Measurements from ENCODE around the gene NRG2.

The NRG2 gene

DNA sequence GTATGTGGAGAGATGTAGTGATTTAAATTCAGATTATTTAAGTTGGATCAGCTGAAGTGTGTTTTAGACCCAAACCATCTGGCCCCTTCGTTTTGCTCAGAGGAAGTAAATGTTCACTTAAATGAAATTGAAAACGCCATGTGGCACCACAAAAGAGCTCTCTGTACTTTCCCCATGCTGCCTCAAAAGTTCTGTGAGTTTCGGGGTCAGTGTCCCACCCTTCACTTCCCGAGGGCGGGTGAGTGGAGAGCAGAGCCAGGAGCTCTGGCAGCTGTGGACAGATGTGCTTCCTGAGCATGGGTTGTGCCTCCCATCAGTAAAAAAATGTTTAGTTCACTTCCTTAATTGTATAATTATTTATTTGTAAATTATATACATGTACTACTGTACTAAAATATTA lies 199.1 kb downstream of the NRG2 start:
- DNase-seq: no peak

DNA sequence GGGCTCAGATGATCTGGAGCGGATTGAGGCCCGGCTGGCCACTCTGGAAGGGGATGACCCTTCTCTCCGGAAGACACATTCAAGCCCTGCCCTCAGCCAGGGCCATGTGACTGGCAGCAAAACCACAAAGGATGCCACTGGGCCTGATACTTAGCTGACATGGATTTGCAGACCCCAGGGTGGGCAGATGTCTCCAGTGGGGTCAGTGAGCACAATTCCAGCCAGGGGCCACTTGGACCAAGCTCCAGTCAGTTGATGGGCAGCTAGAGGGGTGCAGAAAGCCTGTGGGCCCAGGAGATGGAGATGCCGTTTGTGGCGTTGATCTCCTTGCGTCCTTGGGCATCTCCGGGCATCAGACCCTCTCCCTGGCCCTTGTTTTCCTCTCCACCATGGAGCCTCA lies 200.8 kb downstream of the NRG2 start:
- no peak for DNase-seq

DNA sequence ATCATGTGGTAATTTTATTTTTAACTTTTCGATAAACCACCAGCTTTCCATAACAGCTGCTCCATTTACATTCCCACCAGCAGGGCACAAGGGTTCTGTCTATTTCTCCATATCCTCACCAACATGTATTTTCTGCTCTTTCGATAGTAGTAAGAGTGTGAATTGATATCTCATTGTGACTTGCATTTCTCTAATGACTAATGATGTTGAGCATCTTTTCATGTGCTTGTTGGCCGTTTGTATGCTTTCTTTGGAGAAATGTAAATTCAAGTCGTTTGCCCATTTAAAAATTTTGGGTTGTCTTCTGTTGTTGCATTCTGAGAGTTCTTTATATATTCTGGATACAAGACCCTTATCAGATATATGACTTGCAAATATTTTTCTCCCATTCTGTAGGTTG lies 201.6 kb downstream of the NRG2 start:
- no peak for DNase-seq

GRCh38 chr5:139839918-139840317 lies 203.2 kb downstream of the NRG2 start:
- DNase-seq: no peak

GRCh38 chr5:139839232-139839815 lies 203.8 kb downstream of the NRG2 start:
- DNase-seq: no peak

- DNase-seq: no peak
Measured at GRCh38 chr5:139838381-139839197, 204.5 kb downstream of the NRG2 start.

DNA sequence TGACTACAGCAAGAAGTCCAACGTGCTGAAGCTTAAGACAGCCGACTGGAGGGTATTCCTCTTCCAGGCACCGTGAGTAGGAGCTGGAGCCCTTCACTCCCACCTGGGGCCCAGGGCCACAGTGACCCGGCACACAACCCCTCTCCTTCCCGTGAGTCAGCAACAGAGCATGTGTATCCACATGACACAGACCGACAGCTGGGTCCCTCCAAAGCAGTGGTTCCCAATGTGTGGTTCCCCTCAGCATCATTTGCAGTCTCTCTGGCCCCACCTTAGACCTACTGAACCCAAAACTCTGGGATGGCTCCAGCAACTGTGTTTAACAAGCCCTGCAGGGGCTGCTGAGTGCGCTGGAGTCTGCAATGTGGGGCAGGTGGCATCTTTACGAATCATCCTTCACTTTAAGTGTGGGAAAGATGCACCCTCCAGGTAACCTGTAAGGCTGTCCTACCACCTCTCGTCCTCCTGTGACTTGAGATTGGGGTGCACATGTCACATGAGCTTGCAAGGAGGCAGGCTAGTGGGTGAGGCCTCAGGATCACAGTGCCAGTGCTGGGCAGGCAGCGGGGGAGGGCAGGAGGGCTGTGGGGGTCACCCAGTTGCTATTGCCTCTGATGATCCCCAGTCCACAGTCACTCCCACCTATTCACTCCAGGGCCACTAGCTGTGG lies 205.3 kb downstream of the NRG2 start:
- no peak for DNase-seq

GRCh38 chr5:139836469-139837208 lies 206.5 kb downstream of the NRG2 start:
- DNase-seq: no peak

DNA sequence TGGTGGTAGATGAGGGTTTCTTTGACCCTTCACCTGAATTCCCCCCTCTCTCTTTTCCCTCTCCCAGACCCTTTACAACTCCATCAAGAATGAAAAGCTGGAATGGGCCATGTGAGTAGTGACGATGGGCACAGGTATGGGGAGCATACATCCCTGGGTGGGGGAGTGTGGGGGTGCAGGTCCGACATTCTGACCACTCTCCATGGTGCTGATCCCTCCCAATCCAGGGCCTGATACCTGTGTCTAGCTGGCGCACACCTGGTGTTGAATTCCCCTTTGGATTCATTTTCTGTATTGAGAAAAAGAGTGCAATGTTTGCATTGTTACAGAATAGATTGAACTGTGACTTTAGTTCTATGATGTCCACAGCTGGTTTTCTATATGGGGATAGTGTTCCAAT lies 207.4 kb downstream of the NRG2 start:
- no peak for DNase-seq

DNA sequence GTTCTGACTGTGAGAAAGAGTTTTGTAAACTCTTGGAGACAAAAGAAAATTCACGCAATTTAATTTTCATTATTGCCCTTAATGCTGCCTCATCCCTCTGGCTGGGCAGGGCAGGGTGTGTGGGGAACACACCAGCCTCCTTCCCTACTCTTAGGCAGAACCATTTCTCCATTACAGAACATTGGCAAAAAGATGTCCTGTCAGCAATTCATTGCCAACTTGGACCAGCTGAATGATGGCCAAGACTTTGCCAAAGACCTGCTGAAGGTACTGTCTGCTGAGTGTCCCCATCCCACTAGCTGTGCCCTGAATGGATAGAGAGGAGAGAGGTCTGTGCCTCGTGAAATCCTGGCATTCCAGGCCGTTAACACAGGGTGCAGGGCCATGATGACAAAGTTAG lies 209.6 kb downstream of the NRG2 start:
- no peak for DNase-seq

GRCh38 chr5:139831624-139832023 lies 211.5 kb downstream of the NRG2 start:
- no peak for DNase-seq

- DNase-seq: no peak
Measured at GRCh38 chr5:139829471-139829870, 213.6 kb downstream of the NRG2 start.

- peak in 48 of 56 donors; percentile 26 to 82 (median 62) for DNase-seq
Measured at GRCh38 chr5:139828207-139828895, 214.7 kb downstream of the NRG2 start.

GRCh38 chr5:139825690-139826089 lies 217.4 kb downstream of the NRG2 start:
- DNase-seq: no peak

DNA sequence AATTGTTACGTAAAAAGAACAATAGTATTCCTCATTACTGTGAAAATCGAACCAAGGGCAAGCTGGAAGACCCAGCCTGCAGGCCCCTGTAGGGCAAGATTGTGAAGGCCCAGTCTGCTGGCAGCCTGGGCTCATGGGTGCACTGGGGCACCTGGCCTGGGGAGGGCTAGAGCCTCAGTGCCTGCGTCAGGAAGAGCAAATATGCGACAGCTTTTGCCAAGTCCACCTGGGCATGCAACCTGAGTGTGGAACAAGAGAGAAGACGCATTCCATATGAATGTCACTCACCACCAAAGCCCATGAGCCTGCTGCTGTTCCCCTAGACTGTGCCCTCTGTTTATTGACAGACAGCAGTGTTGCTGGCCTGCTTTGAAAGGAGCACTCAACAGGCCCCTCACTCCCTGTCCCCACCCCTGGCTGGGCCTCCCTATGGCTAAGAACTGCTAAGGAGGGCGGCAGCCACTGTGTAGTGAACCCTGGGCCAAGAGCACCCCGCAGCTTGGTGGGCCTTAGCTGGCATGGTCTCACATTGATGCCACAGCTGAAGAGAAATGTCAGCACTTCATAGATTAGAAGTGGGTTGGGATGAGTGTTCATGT lies 219.2 kb downstream of the NRG2 start:
- no peak for DNase-seq

GRCh38 chr5:139822553-139823425 lies 220.3 kb downstream of the NRG2 start:
- no peak for DNase-seq

DNA sequence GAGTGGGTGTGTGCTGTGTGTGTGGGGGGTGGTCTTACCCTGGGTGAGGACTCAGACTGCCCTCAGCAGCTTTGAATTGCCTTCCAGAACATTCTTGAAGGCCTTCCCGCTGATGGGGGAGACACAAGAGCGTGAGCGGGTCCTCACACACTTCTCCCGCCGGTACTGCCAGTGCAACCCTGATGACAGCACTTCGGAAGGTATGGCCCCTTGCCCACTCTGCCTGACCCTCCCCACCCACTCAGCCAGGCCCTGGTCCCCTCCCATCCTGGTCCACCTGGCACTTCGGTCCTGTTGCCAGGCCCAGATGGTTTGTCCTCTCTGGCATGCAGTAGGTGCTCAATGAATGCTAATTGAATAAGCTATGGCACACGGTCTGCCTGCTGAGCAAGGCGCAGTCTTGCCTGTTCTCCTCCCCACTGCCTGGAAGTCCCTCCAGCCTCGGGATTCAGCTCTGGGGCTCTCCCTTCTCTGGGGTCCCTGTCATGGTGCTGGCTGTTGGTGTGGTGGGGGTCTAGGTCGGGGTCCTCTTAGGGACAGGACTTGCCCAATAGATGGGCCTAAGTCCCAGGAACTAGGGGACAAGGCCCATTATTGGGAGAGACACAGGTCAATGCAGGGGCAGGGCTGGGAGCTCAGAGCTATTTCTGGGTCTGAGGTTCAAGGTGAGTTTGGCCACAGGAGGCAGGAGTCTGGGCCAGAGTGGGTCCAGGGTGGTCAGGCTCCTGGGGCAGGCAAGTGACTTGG lies 221.1 kb downstream of the NRG2 start:
- no peak for DNase-seq

DNA sequence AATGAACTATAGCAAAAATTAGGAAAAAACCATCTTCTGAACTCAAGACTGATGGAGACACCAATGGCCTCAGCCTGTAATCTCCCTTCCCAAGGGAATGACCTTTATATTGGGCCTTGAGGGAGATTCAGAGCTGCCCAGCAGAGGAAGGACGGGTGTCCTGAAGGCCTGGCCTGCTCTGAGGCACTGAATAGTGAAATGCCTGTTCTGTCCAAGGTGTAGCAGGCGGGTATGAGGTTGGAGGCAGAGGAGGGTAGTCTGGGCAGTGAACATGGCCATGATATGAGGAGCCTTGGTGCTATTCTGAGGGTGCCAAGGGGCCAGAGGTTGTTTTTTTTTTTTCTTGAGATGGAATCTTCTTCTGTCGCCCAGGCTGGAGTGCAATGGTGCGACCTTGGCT lies 222.5 kb downstream of the NRG2 start:
- no peak for DNase-seq

- DNase-seq: no peak
Measured at GRCh38 chr5:139820130-139820529, 223.0 kb downstream of the NRG2 start.
